ENCODE results near the gene TNNT3.
"Not testable (repeated sequence)": the region's sequence is repeated elsewhere in the genome, so short reads cannot be mapped to it uniquely, and the experiment has no call there.

Gene TNNT3

GRCh38 chr11:1875093-1875850 lies 44.2 kb upstream of the TNNT3 start:
- H3K4me3 ChIP-seq (ENCODE audit: low read length), result no peak overlapping the region
- no peak for DNase-seq (ENCODE audit: low read depth)
- TF ChIP-seq, protein P1, sequence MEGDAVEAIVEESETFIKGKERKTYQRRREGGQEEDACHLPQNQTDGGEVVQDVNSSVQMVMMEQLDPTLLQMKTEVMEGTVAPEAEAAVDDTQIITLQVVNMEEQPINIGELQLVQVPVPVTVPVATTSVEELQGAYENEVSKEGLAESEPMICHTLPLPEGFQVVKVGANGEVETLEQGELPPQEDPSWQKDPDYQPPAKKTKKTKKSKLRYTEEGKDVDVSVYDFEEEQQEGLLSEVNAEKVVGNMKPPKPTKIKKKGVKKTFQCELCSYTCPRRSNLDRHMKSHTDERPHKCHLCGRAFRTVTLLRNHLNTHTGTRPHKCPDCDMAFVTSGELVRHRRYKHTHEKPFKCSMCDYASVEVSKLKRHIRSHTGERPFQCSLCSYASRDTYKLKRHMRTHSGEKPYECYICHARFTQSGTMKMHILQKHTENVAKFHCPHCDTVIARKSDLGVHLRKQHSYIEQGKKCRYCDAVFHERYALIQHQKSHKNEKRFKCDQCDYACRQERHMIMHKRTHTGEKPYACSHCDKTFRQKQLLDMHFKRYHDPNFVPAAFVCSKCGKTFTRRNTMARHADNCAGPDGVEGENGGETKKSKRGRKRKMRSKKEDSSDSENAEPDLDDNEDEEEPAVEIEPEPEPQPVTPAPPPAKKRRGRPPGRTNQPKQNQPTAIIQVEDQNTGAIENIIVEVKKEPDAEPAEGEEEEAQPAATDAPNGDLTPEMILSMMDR (conservative IDR thresholded peaks at IDR 0.05; ENCODE audit: low read length), result no peak

DNA sequence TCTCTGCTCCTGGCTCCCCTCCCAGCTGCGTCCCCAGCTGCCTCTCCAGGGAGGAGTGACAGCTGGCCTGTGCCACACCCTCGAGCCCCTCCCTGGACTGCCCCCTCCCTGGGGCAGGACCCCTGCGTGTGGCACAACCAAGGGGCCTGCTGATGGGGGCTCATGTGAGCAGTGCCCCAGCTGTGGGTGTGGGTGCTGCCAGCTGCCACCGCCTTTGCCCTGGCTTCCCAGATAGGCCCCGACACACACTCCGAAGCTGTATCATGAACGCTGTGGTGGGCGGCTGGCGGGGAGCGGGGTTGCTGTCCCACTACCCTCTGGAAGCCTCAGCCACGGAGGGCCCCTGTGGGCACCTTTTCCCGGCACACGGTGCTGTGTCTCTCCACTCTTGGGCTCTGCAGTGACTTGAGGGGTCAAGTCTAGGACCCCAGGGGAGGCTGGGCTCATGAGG lies 43.6 kb upstream of the TNNT3 start:
- not testable (repeated sequence) for H3K4me3 ChIP-seq (ENCODE audit: low read length); DNase-seq (ENCODE audit: low read depth)

DNA sequence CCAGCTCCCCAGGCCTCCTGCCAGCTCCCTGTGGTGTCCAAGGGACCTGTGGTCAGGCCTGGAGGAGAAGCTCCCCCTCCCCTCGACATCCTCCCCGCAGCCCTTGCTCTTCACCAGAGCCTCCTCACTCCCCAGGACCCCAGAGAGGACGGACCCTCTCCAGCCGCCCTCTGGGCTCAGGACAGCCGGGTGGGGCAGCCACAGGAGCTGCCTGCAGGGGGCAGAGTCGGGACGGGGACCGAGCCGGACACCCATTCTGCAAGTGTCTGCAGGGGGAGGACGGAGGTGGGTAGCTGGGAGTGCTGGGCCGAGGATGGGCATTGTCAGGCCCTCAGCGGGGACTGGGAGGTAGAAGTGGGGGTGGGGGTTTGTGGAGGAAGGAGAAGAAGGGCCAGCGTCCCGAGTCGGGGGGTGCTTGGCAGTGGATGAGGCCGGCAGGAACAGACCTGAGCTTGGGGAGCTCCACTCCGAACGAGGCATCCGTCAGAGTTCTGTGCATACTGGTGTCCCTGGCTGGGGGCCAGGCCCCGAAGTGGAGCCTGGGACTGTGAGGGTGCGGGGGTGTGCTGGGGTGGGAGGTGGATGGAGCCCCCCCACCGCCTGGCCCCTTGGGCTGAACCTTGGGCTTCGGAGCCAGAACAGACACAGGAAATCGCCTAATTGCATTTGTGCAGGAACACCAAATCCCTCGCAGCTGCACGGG lies 43.0 kb upstream of the TNNT3 start:
- TF ChIP-seq, protein P1 (conservative IDR thresholded peaks at IDR 0.05; ENCODE audit: low read length), result peak; percentile 54
- no peak overlapping the region for H3K4me3 ChIP-seq (ENCODE audit: low read length)
- no peak for DNase-seq (ENCODE audit: low read depth)

GRCh38 chr11:1877211-1878136 lies 42.0 kb upstream of the TNNT3 start:
- DNase-seq (ENCODE audit: low read depth), result no peak
- TF ChIP-seq, protein P1 (conservative IDR thresholded peaks at IDR 0.05; ENCODE audit: low read length), result no peak
- no peak overlapping the region for H3K4me3 ChIP-seq (ENCODE audit: low read length)

DNA sequence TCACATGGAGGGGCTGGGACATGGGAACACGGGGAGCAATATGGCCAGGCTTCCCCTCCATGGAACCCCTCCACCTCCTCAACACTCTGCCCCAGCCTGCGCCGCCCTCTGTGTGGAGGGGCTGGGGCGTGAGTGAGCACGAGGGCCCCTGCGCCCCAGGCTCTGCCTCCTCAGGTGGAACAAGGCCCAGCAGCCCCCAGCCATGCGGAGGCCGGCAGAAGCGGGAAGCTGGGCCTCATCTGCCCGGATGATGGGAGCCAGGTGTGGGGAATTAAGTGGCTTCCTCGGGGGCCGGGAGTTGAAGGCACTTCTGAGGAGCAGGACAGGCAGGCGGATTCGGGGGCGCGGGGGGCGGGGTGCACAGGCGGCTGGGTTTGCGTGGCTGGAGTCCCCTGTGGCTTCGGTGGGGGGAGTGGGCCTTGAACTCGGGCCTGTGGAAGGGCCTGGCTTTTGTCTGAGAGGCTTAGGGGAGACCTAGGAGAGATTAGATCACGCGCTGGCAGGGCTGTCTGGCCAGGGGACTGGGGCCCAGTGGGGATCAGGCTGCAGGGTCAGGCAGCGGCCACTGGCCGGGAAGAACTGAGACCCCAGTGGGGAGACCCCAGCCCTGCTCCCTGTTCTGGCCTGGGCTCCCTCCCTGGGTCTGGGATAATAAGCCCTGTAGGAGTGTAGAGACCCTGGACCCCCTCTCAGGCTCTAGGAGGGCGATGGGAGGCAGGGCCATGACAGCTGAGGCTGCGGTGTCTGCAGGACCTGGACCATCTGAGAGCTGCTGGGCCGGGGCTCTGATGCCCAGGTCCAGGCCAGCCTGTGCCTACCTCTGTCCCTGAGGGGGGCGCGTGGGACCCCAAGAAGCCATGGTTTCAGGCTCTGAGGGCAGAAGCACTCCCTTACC lies 41.1 kb upstream of the TNNT3 start:
- TF ChIP-seq, protein P1 (conservative IDR thresholded peaks at IDR 0.05; ENCODE audit: low read length), result no peak
- no peak for DNase-seq (ENCODE audit: low read depth)
- H3K4me3 ChIP-seq (ENCODE audit: low read length), result no peak overlapping the region

DNA sequence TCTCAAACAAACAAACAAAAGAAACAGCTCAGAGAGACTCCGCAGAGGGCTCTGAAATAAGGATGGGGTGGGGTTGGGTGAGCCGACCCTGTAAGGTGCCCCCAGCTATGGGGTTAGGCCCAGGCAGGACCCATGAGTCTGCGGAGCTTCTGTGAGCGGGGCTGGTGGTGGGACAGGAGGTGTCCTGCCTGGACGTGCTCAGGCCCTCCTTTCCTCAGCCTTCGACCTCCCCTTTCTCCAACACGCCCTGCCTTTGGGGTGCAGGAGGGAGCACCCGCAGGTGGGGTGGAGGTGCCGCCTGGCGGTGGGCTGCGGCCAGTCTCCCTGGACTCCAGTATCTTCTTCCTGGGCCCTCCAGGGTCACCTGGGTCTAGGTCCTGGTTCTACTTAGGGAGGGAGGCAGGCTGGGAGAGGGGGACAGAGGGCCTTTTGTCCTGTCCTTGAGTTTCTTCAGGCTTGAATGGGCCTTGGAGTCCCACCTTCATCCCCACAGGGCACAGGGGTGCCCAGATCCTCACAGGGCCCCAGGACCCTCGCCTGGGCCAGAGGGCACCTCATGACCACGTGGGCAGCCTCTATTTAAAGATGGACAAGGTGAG lies 40.1 kb upstream of the TNNT3 start:
- no peak for DNase-seq (ENCODE audit: low read depth)
- H3K4me3 ChIP-seq (ENCODE audit: low read length), result no peak overlapping the region
- TF ChIP-seq, protein P1 (conservative IDR thresholded peaks at IDR 0.05; ENCODE audit: low read length), result no peak
